H9 (cell line): Measurements from ENCODE around the gene C11orf21. TPM values are rescaled to one million over a fixed set of nuclear protein-coding genes. Genes with fewer than 3 reads are reported as not detected.

Source experiments
- DNase-seq: peaks from one replicate; pipeline ENCODE4 v3.0.0-alpha.2; 2017
- H2AFZ ChIP-seq: one replicate; pipeline ENCODE4 v1.6.1; 2013; ENCODE audit warnings: mild to moderate bottlenecking, low read length, control low read depth, moderate library complexity
- H2AK5ac ChIP-seq: 2 replicates; pipeline ENCODE4 v1.6.1; 2013; ENCODE audit warnings: low read length, control low read depth, mixed read lengths; ENCODE audit not compliant: insufficient read length
- H2BK120ac ChIP-seq: one replicate; pipeline ENCODE4 v1.6.1; 2013; ENCODE audit warnings: low read depth, mild to moderate bottlenecking, low read length, control low read depth, inconsistent platforms; ENCODE audit not compliant: poor library complexity, severe bottlenecking
- H2BK12ac ChIP-seq: 2 replicates; pipeline ENCODE4 v1.6.1; 2013; ENCODE audit warnings: low read length, control low read depth, mixed read lengths, low read depth; ENCODE audit not compliant: insufficient read length
- H2BK15ac ChIP-seq: 2 replicates; pipeline ENCODE4 v1.6.1; 2013; ENCODE audit warnings: low read depth, low read length, control low read depth
- H2BK20ac ChIP-seq: one replicate; pipeline ENCODE4 v1.6.1; 2013; ENCODE audit warnings: low read depth, mild to moderate bottlenecking, low read length, control low read depth, inconsistent platforms; ENCODE audit not compliant: poor library complexity, severe bottlenecking
- H2BK5ac ChIP-seq: 2 replicates; pipeline ENCODE4 v1.6.1; 2013; ENCODE audit warnings: low read length, control low read depth, mixed read lengths; ENCODE audit not compliant: insufficient read length
- H3K14ac ChIP-seq: 2 replicates; pipeline ENCODE4 v1.6.1; 2013; ENCODE audit warnings: low read length, control low read depth; ENCODE audit not compliant: insufficient read depth
- H3K18ac ChIP-seq: 2 replicates; pipeline ENCODE4 v1.6.1; 2013; ENCODE audit warnings: low read depth, mild to moderate bottlenecking, mixed read lengths, low read length, control low read depth; ENCODE audit not compliant: insufficient read length
- H3K23ac ChIP-seq: 2 replicates; pipeline ENCODE4 v1.6.1; 2013; ENCODE audit warnings: low read length, control low read depth, mixed read lengths, low read depth; ENCODE audit not compliant: insufficient read length
- H3K23me2 ChIP-seq: 2 replicates; pipeline ENCODE4 v1.6.1; 2013; ENCODE audit warnings: low read depth, mild to moderate bottlenecking, mixed read lengths, low read length, control low read depth; ENCODE audit not compliant: insufficient read length, poor library complexity, severe bottlenecking
- H3K27ac ChIP-seq: 2 replicates; pipeline ENCODE4 v1.5.1; 2013; ENCODE audit warnings: low read length, control low read depth, mixed read lengths, low read depth; ENCODE audit not compliant: insufficient read length
- H3K27me3 ChIP-seq: 2 replicates; pipeline ENCODE4 v1.6.1; 2013; ENCODE audit warnings: low read length, control low read depth, inconsistent platforms; ENCODE audit not compliant: insufficient read depth
- H3K4ac ChIP-seq: 2 replicates; pipeline ENCODE4 v1.6.1; 2013; ENCODE audit warnings: low read depth, mild to moderate bottlenecking, control low read depth, inconsistent platforms, low read length, moderate library complexity
- H3K4me1 ChIP-seq: 2 replicates; pipeline ENCODE4 v1.6.1; 2013; ENCODE audit warnings: low read length, control low read depth, inconsistent platforms; ENCODE audit not compliant: insufficient read depth
- H3K4me2 ChIP-seq: 2 replicates; pipeline ENCODE4 v1.6.1; 2013; ENCODE audit warnings: low read length, control low read depth, mixed read lengths; ENCODE audit not compliant: insufficient read length, insufficient read depth
- H3K56ac ChIP-seq: 2 replicates; pipeline ENCODE4 v1.6.1; 2013; ENCODE audit warnings: low read depth, mild to moderate bottlenecking, mixed read lengths, low read length, control low read depth; ENCODE audit not compliant: insufficient read length
- H3K79me1 ChIP-seq: 2 replicates; pipeline ENCODE4 v1.6.1; 2013; ENCODE audit warnings: low read depth, mild to moderate bottlenecking, moderate library complexity, low read length, control low read depth, inconsistent platforms; ENCODE audit not compliant: insufficient read depth, poor library complexity, severe bottlenecking
- H3K79me2 ChIP-seq: 2 replicates; pipeline ENCODE4 v1.6.1; 2013; ENCODE audit warnings: low read length, control low read depth, inconsistent platforms; ENCODE audit not compliant: insufficient read depth
- H3K9ac ChIP-seq: 2 replicates; pipeline ENCODE4 v1.6.1; 2013; ENCODE audit warnings: low read length, control low read depth, mixed read lengths; ENCODE audit not compliant: insufficient read length; ENCODE audit errors: extremely low read depth
- H3K9me3 ChIP-seq: one replicate; pipeline ENCODE4 v1.6.1; 2013; ENCODE audit warnings: low read depth, low read length, inconsistent platforms; ENCODE audit not compliant: control insufficient read depth
- H3T11ph ChIP-seq: one replicate; pipeline ENCODE4 v1.6.1; 2013; ENCODE audit warnings: mild to moderate bottlenecking, low read length, control low read depth, inconsistent platforms
- H4K20me1 ChIP-seq: one replicate; pipeline ENCODE4 v1.6.1; 2013; ENCODE audit not compliant: control insufficient read depth, insufficient read length, insufficient read depth
- H4K5ac ChIP-seq: 2 replicates; pipeline ENCODE4 v1.6.1; 2013; ENCODE audit warnings: low read depth, mild to moderate bottlenecking, mixed read lengths, low read length, control low read depth; ENCODE audit not compliant: insufficient read length
- H4K8ac ChIP-seq: replicated peaks from 2 replicates; pipeline ENCODE4 v1.6.1; 2013; ENCODE audit warnings: low read length, control low read depth, mixed read lengths, low read depth; ENCODE audit not compliant: insufficient read length
- H4K91ac ChIP-seq: 2 replicates; pipeline ENCODE4 v1.6.1; 2013; ENCODE audit warnings: low read depth, mild to moderate bottlenecking, moderate library complexity, mixed read lengths, low read length, control low read depth; ENCODE audit not compliant: insufficient read length
- H3K27ac Mint-ChIP-seq, 3 experiments: 2 replicates in 2 of 3; 3 replicates in 1 of 3; pipeline ENCODE4 v1.8.0; 2020 to 2021; ENCODE audit warnings: mixed read lengths in 3 of 3, mild to moderate bottlenecking in 1 of 3, moderate library complexity in 1 of 3
- H3K27me3 Mint-ChIP-seq: 2 replicates; pipeline ENCODE4 v1.8.0; 2021; ENCODE audit warnings: low read depth, mild to moderate bottlenecking, moderate library complexity, mixed read lengths
- H3K36me3 Mint-ChIP-seq, 3 experiments: 2 replicates in 2 of 3; 3 replicates in 1 of 3; pipeline ENCODE4 v1.8.0; 2020 to 2021; ENCODE audit warnings: low read depth in 3 of 3, mixed read lengths in 3 of 3; ENCODE audit not compliant: insufficient read depth in 1 of 3
- H3K4me1 Mint-ChIP-seq, 2 experiments: 2 replicates each; pipeline ENCODE4 v1.8.0; 2020; ENCODE audit warnings: mixed read lengths in 2 of 2
- H3K4me3 Mint-ChIP-seq, 2 experiments: 2 replicates in 1 of 2; 3 replicates in 1 of 2; pipeline ENCODE4 v1.8.0; 2020 to 2021; ENCODE audit warnings: mild to moderate bottlenecking in 2 of 2, mixed read lengths in 2 of 2, moderate library complexity in 1 of 2
- H3K9me3 Mint-ChIP-seq, 2 experiments: 2 replicates in 1 of 2; 3 replicates in 1 of 2; pipeline ENCODE4 v1.8.0; 2020; ENCODE audit warnings: mild to moderate bottlenecking in 2 of 2, mixed read lengths in 2 of 2, moderate library complexity in 1 of 2
- CTCF ChIP-seq: fragments of 200-600 bp; sonication (generic); conservative IDR thresholded peaks from 3 replicates; pipeline ENCODE4 v1.8.0; 2021; ENCODE audit warnings: antibody characterized with exemption, mild to moderate bottlenecking
- WGBS: extraction: QIAGEN DNeasy Blood & Tissue Kit; methylation state at CpG from one replicate; pipeline ENCODE4 v1.1.7; 2013; ENCODE audit warnings: missing lambda C conversion rate, low lambda C conversion rate, mixed read lengths; ENCODE audit not compliant: insufficient read length; ENCODE audit errors: extremely low coverage; 5-methylcytosine and 5-hydroxymethylcytosine counted together
- total RNA-seq: library from RNA; stranded (reverse); gene quantifications from 2 replicates; pipeline ENCODE4 v1.2.1, GENCODE V29; 2021

C11orf21 gene
- total RNA-seq, 1 experiment from 2014 or later: not detected

GRCh38 chr11:2289350-2289749 is 12.4 kb downstream of the C11orf21 start:
- no peak for DNase-seq
- Mint-ChIP-seq H3K36me3 (no peaks in the 10 kb centered on the region), H3K27ac (no peak overlapping the region), H3K4me3 (no peak overlapping the region), H3K9me3 (no peaks in the 10 kb centered on the region; a peak in 2 of 5 replicates), H3K4me1 (peaks cover 0 to 10% of the 10 kb centered on the region in 2 experiments; a peak in 3 of 4 replicates), H3K27me3 (peaks cover 81% of the 10 kb centered on the region)
- no CpG with 5 or more reads among the region's 6 CpGs for WGBS
- Histone ChIP-seq H2BK5ac (no peak overlapping the region), H3K4me2 (no peak overlapping the region), H3K14ac (no peak overlapping the region; the same call in 1 of the 2 replicates), H3K23me2 (no peaks in the 10 kb centered on the region), H3K23ac (no peak overlapping the region), H2BK120ac (no peak overlapping the region), H3K4me1 (no peaks in the 10 kb centered on the region), H3T11ph (no peak overlapping the region), H3K4ac (no peak overlapping the region), H2AFZ (no peak overlapping the region), H3K18ac (no peak overlapping the region), H2AK5ac (no peak overlapping the region), H4K5ac (no peak overlapping the region), H3K79me2 (no peaks in the 10 kb centered on the region), H3K27ac (no peak overlapping the region), H3K9me3 (no peaks in the 10 kb centered on the region), H4K20me1 (no peaks in the 10 kb centered on the region), H2BK15ac (no peak overlapping the region), H3K27me3 (no peaks in the 10 kb centered on the region; the same call in 1 of the 2 replicates), H4K91ac (no peak overlapping the region), H3K56ac (no peak overlapping the region), H2BK20ac (no peak overlapping the region), H4K8ac (no peak overlapping the region), H3K9ac (no peak overlapping the region), H3K79me1 (no peaks in the 10 kb centered on the region), H2BK12ac (no peak overlapping the region)
- TF ChIP-seq CTCF: no peak
